Chondrocyte (in vitro differentiated cells): ENCODE data around the gene EIF4G3. TPM values are rescaled to one million over a fixed set of nuclear protein-coding genes. Genes with fewer than 3 reads are reported as not detected.

ENCODE experiments used
- DNase-seq: peaks from one replicate; pipeline ENCODE4 v3.0.0; 2021; ENCODE audit warnings: mixed read lengths, low spot score
- H3K27ac Mint-ChIP-seq: one replicate; pipeline ENCODE4 v1.8.0; 2021; ENCODE audit warnings: mild to moderate bottlenecking, moderate library complexity, mixed read lengths; ENCODE audit not compliant: unreplicated experiment
- H3K27me3 Mint-ChIP-seq: 2 replicates; pipeline ENCODE4 v1.8.0; 2021; ENCODE audit warnings: low read depth, mixed read lengths
- H3K36me3 Mint-ChIP-seq: 2 replicates; pipeline ENCODE4 v1.8.0; 2021; ENCODE audit warnings: low read depth, mixed read lengths
- H3K4me1 Mint-ChIP-seq: 2 replicates; pipeline ENCODE4 v1.8.0; 2021; ENCODE audit warnings: low read depth, mild to moderate bottlenecking, mixed read lengths
- H3K4me3 Mint-ChIP-seq: one replicate; pipeline ENCODE4 v1.8.0; 2021; ENCODE audit warnings: mild to moderate bottlenecking, moderate library complexity, mixed read lengths; ENCODE audit not compliant: unreplicated experiment
- H3K9me3 Mint-ChIP-seq: 2 replicates; pipeline ENCODE4 v1.8.0; 2021; ENCODE audit warnings: low read depth, mixed read lengths
- CTCF ChIP-seq: fragments of 200-600 bp; sonication (generic); IDR thresholded peaks from 2 replicates; pipeline ENCODE4 v1.5.0; 2021; ENCODE audit warnings: antibody characterized with exemption, mild to moderate bottlenecking, moderate library complexity
- total RNA-seq: library from RNA; stranded (reverse); gene quantifications from 3 replicates; pipeline ENCODE4 v1.2.1, GENCODE V29; 2021

The EIF4G3 gene
- total RNA-seq, 1 donor from 2014 or later: 56.6 TPM

DNA sequence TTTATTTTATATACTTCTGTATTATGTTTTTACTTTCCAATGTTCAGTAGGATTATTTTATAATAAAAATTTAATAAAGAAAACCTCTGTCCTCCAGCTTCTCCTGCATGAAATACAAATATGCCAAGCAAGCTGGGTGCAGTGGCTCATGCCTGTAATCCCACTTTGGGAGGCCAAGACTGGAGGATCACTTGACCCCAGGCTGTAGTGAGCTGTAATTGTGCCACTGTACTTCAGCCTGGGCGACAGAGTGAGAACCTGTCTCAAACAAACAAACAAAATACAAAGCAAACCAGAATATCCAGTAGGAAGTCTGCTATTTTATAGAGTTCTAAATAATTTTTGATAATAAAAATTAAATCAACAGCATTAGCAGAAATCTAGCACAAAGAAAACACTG lies 168.8 kb downstream of the EIF4G3 start:
- Mint-ChIP-seq H3K27ac (no peak overlapping the region), H3K9me3 (no peaks in the 10 kb centered on the region), H3K4me3 (no peak overlapping the region), H3K27me3 (no peaks in the 10 kb centered on the region), H3K36me3 (no peaks in the 10 kb centered on the region), H3K4me1 (peaks cover 38% of the 10 kb centered on the region)
- no peak for DNase-seq
- TF ChIP-seq CTCF: no peak

DNA sequence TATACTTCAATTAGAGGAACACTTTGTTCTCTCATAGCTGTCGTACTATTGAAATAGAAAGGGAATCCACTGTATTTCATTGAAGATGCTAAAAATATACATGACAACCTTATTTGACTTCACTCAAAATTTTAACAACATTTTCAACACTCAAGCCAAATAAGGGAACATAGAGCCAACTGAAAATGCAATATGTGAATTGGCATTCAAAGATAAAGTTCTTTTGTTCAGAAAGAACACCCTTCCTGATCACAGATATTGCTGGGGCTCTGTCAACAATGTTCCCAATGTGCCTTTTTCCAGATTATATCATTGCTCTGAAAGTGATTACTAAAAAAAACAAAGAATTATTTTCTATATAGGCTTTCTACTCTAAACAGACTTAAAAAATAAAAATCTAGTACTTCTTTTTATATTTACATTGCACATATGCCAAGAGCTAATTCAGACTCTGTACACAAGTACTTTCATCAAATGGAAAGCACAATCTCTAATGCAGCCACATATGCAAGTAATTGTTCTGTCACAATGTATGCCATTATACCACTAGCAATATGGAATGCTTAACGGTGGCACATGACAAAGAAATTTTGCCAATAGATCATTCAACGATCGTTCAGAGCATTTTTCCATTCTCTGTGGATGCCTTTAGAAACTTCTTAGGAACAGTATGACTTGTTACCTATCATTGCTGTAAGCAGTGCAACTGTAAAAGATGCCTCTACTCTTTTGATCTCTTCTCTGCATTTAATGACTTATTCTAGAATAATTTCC lies 171.0 kb downstream of the EIF4G3 start:
- no peak for TF ChIP-seq CTCF
- peaks cover 2% of the 10 kb centered on the region for H3K36me3 Mint-ChIP-seq
- no peak overlapping the region for H3K27ac Mint-ChIP-seq
- no peak for DNase-seq
- H3K4me3 Mint-ChIP-seq: no peak overlapping the region
- no peaks in the 10 kb centered on the region for H3K27me3 Mint-ChIP-seq
- peaks cover 24% of the 10 kb centered on the region for H3K4me1 Mint-ChIP-seq
- H3K9me3 Mint-ChIP-seq: no peaks in the 10 kb centered on the region

DNA sequence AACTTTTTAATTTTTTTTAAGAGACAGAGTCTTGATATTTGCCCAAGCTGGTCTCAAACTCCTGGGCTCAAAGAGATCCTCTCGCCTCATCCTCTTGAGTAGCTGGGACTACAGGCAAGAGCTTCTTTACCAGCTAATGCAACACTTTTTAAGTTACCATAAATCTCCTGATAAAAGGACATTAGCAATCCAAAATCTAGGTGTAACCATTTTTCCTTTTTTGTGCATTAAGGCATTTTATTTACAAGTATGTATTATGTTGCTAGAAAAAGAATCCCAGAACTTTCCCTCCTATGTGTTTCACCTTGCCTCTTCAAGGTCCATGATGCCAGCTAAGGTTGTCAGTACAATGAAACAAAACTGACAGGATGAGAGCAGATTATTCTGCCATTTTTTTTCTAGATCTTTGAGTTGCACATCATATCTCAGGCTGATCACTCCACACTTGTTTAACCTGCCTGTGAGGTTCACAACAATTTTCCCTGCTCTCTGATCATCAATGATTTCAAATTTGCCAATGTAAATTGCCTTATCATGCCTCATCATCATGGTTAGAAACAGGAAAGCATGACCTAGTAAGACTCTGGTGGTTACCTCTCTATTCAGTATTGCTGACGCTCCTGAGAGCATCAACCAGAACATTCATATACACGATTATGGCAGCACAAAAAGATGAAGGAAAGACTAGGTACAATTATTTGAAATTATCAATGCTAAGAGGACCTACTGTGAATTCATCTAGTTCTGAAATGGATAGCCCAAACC lies 173.2 kb downstream of the EIF4G3 start:
- H3K4me3 Mint-ChIP-seq: no peak overlapping the region

DNA sequence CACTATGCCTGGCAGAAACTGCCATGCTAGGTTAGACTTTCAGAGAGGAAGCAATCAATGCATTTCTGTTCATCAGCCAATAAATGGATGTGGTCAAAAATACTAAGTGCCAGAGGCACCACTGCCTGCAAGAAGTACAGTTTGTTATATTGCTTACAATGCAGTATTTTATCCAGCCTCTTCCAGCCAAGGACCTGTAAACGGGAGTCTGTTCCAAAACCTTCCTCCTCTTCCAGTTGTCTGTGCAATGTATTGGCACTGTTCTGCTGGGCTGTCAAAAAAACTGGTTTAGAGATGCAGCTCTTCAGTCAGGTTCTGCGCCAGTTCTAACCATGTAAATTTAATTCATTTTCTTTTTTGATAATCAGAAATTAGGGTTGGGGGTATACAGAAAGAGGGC lies 175.7 kb downstream of the EIF4G3 start:
- Mint-ChIP-seq H3K27ac (no peak overlapping the region), H3K36me3 (peaks cover 5% of the 10 kb centered on the region), H3K27me3 (no peaks in the 10 kb centered on the region), H3K4me3 (no peak overlapping the region), H3K4me1 (peaks cover 19% of the 10 kb centered on the region), H3K9me3 (no peaks in the 10 kb centered on the region)
- DNase-seq: no peak
- no peak for TF ChIP-seq CTCF

More for the DNA sequence above, 173.2 kb downstream of the EIF4G3 start:
- no peak for DNase-seq
- H3K27me3 Mint-ChIP-seq: no peaks in the 10 kb centered on the region
- H3K4me1 Mint-ChIP-seq: peaks cover 24% of the 10 kb centered on the region
- peak overlapping the region; percentile 32 for H3K27ac Mint-ChIP-seq
- H3K36me3 Mint-ChIP-seq: peaks cover 5% of the 10 kb centered on the region
- no peaks in the 10 kb centered on the region for H3K9me3 Mint-ChIP-seq
- no peak for TF ChIP-seq CTCF

GRCh38 chr1:21000245-21000594 lies 176.5 kb downstream of the EIF4G3 start:
- Mint-ChIP-seq H3K27ac (no peak overlapping the region), H3K4me1 (peaks cover 11% of the 10 kb centered on the region), H3K4me3 (no peak overlapping the region), H3K9me3 (no peaks in the 10 kb centered on the region), H3K36me3 (peaks cover 5% of the 10 kb centered on the region), H3K27me3 (no peaks in the 10 kb centered on the region)
- no peak for DNase-seq
- TF ChIP-seq CTCF: no peak
